ENCODE results near the gene TNKS2.

DNA sequence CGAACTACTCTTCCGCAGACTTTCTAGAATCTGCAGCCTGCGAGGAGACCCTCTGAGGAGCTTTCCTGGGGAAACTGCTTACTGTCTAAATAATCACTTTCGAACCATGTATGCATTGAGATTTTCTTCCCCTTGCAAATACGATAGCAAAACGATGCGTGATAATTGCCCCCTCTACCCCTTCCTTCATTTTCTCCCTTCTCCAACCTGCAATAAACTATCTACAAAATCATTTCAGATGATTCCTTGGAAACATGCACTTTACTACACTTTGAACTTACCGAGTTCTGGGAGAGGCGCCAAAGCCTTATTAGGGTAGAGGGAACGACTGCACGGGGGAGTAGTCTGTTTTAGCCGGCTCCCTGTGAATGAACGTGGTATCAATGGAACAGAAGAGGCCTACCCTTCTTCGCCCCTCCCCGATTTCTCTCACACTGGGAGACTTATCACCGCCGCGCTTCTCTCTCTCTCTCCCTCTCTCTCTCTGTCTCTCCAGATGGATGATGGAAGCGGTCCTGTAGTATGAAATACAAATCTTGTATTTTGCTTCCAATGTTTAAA, 111.0 kb downstream of the TNKS2 start, which contains the start of gene FGFBP3:
- TF ChIP-seq, protein P1, sequence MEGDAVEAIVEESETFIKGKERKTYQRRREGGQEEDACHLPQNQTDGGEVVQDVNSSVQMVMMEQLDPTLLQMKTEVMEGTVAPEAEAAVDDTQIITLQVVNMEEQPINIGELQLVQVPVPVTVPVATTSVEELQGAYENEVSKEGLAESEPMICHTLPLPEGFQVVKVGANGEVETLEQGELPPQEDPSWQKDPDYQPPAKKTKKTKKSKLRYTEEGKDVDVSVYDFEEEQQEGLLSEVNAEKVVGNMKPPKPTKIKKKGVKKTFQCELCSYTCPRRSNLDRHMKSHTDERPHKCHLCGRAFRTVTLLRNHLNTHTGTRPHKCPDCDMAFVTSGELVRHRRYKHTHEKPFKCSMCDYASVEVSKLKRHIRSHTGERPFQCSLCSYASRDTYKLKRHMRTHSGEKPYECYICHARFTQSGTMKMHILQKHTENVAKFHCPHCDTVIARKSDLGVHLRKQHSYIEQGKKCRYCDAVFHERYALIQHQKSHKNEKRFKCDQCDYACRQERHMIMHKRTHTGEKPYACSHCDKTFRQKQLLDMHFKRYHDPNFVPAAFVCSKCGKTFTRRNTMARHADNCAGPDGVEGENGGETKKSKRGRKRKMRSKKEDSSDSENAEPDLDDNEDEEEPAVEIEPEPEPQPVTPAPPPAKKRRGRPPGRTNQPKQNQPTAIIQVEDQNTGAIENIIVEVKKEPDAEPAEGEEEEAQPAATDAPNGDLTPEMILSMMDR (IDR thresholded peaks at IDR 0.05): no peak
- TF ChIP-seq EZH2 (IDR thresholded peaks at IDR 0.05; ENCODE audit: borderline replicate concordance, insufficient read depth, low read depth, low read length, poor library complexity, severe bottlenecking): no peak

Data from B cell (primary cell).